ENCODE data around the gene PIGZ. TPM values are rescaled to one million over a fixed set of nuclear protein-coding genes. Genes with fewer than 3 reads are reported as not detected.

Gene PIGZ
- total RNA-seq, 2 experiments from 2014 or later, result 1.6 to 2.6 TPM

DNA sequence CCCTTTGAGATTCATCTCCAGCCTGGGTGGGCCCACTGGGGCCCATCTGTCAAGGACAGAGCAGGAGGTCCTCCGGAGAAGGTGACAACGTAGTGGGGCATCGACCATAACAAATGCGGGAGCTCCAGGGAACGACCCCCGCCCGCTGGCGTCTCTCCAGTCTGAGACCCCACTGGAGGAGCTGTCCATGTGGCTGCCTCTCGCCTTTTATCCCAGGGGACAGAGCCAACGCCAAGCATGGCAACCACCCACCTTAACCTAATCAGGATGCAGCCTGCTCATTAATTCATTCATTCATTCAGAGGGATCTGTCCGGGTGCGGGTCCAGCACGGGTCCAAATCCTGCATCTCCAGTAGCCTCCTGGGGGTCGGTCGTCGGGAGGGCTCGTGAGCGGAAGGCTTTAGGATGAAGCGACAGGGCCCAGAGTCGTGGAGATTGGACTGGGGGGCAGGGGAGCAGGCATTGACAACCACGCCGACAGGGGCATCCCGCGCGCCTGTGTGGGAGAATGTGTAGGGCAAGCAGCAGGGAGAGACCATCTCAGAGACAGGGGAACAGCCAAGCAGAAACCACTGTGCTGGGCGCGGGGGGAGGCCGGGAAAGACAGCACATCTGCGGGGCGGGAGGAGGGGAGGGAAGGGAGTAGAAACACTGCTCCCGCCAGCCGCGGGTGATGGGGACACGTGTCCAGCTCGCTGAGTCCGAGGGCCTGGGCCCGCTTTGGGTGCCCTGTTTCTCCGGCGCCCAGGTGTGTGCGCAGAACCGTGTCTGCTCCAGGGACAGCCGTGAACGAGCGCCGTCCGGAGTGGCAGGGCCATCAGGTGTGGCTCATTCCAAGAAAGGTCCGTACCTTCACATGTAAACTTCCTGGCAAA is 1.9 kb downstream of the PIGZ start:
- no peak overlapping the region for H3K27ac Mint-ChIP-seq
- H3K27me3 Mint-ChIP-seq, result peaks cover 23% of the 10 kb centered on the region
- ATAC-seq (no peak), DNase-seq (no peak)
- H3K9me3 Mint-ChIP-seq (ENCODE audit: low read depth), result no peaks in the 10 kb centered on the region
- H3K36me3 Mint-ChIP-seq, result peaks cover 10% of the 10 kb centered on the region
- peaks cover 17% of the 10 kb centered on the region for H3K4me1 Mint-ChIP-seq
- CTCF ChIA-PET, result no interaction called here
- H3K4me3 Mint-ChIP-seq, result no peak overlapping the region

DNA sequence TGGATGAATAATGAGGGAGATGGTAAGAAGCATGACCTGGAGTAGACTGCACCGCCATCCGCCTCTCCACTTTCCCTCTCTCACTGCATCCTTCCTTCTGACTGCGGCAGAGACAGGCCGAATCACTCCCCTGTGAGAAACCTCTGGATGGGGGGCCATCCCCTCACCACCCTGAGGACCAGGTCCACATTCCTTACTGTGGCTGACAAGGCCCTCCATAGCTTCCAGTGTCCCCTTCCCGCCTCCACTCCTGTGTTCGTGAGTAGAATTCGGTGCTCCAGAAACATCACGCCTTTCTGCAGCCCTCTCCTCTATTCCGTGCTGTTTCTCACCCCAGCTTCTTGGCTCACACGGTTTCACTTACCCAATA is 2.8 kb downstream of the PIGZ start:
- H3K27ac Mint-ChIP-seq, result no peak overlapping the region
- peaks cover 17% of the 10 kb centered on the region for H3K27me3 Mint-ChIP-seq
- DNase-seq (no peak), ATAC-seq (no peak)
- no peak overlapping the region for H3K4me3 Mint-ChIP-seq
- peaks cover 10% of the 10 kb centered on the region for H3K36me3 Mint-ChIP-seq
- peaks cover 17% of the 10 kb centered on the region for H3K4me1 Mint-ChIP-seq
- H3K9me3 Mint-ChIP-seq (ENCODE audit: low read depth), result no peaks in the 10 kb centered on the region
- CTCF ChIA-PET, result no interaction called here

- CTCF ChIA-PET, result no interaction called here
- peaks cover 12% of the 10 kb centered on the region for H3K27me3 Mint-ChIP-seq
- ATAC-seq (no peak), DNase-seq (no peak)
- peaks cover 14% of the 10 kb centered on the region for H3K4me1 Mint-ChIP-seq
- no peaks in the 10 kb centered on the region for H3K9me3 Mint-ChIP-seq (ENCODE audit: low read depth)
- H3K27ac Mint-ChIP-seq, result no peak overlapping the region
- H3K4me3 Mint-ChIP-seq, result no peak overlapping the region
- peaks cover 10% of the 10 kb centered on the region for H3K36me3 Mint-ChIP-seq
Measured at GRCh38 chr3:196965112-196965803, 3.4 kb downstream of the PIGZ start.

DNA sequence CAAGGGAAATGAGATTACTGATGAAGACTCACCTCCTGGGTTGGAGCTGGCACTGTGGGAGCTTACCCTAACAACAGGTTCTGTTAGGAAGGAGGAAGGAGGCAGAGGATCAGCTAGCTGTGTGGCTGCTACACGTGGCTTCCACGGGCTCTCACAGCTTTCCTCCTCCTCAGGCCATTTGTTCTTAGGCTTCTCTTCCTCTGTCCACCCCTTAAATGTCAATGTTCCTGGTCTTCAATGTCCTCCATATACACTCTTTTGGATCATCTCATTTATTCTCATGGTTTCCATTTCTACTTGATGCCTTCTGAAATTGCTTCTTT is 5.0 kb downstream of the PIGZ start:
- Mint-ChIP-seq H3K9me3 (ENCODE audit: low read depth) (no peaks in the 10 kb centered on the region), H3K36me3 (peaks cover 10% of the 10 kb centered on the region), H3K4me3 (no peak overlapping the region), H3K4me1 (peaks cover 11% of the 10 kb centered on the region), H3K27ac (no peak overlapping the region), H3K27me3 (peaks cover 9% of the 10 kb centered on the region)
- ATAC-seq (no peak), DNase-seq (no peak)
- CTCF ChIA-PET, result interaction anchor here (0.7 kb wide), 1 partner anchor 126 kb away, joined by 3 read pairs; no protein-coding TSS in a partner anchor

- peaks cover 10% of the 10 kb centered on the region for H3K36me3 Mint-ChIP-seq
Measured at GRCh38 chr3:196962930-196963630, 5.6 kb downstream of the PIGZ start.

DNA sequence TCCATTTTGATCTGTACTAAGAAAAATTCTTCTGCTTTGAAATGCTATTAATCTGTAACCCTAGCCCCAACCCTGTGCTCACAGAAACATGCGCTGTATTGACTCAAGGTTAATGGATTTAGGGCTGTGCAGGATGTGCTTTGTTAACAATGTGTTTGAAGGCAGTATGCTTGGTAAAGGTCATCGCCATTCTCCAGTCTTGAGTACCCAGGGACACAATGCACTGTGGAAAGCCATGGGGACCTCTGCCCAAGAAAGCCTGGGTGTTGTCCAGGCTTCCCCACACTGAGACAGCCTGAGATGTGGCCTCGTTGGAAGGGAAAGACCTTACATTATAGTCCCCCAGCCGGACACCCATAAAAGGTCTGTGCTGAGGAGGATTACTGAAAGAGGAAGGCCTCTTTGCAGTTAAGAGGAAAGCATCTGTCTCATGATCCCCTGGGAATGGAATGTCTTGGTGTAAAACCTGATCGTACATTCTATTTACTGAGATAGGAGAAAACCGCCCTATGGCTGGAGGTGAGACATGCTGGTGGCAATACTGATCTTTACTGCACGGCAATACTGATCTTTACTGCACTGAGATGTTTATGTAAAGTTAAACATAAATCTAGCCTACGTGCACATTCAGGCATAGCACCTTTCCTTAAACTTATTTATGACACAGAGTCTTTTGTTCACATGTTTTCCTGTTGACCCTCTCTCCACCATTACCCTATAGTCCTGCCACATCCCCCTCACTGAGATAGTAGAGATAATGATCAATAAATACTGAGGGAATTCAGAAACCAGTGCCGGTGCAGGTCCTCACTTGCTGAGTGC is 6.3 kb downstream of the PIGZ start:
- no peak for DNase-seq
- Mint-ChIP-seq H3K36me3 (peaks cover 6% of the 10 kb centered on the region), H3K4me1 (peaks cover 2% of the 10 kb centered on the region), H3K9me3 (ENCODE audit: low read depth) (no peaks in the 10 kb centered on the region), H3K27me3 (peaks cover 2% of the 10 kb centered on the region), H3K27ac (no peak overlapping the region), H3K4me3 (no peak overlapping the region)
- CTCF ChIA-PET, result no interaction called here
- no peak for ATAC-seq

More at GRCh38 chr3:196962930-196963630, 5.6 kb downstream of the PIGZ start:
- DNase-seq (no peak), ATAC-seq (no peak)
- no peak overlapping the region for H3K27ac Mint-ChIP-seq
- H3K4me3 Mint-ChIP-seq, result no peak overlapping the region
- CTCF ChIA-PET, result no interaction called here
- H3K27me3 Mint-ChIP-seq, result peaks cover 9% of the 10 kb centered on the region
- peaks cover 9% of the 10 kb centered on the region for H3K4me1 Mint-ChIP-seq
- H3K9me3 Mint-ChIP-seq (ENCODE audit: low read depth), result no peaks in the 10 kb centered on the region

DNA sequence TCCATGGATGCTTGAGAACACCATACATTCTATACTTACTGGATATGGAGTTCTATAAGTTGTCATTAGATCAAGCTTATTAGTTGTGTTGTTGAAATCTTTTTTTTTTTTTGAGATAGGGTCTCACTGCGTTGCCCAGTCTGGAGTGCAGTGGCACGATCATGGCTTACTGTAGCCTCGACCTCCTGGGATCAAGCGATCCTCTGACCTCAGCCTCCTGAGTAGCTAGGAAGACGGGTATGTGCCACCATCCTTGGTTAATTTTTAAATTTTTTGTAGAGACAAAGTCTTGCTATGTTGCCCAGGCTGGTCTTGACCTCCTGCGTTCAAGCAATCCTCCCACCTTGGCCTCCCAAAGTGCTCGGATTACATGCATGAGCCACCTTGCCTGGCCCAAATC is 13.8 kb downstream of the PIGZ start:
- Mint-ChIP-seq H3K36me3 (no peaks in the 10 kb centered on the region), H3K27me3 (peaks cover 14% of the 10 kb centered on the region), H3K4me3 (no peak overlapping the region), H3K4me1 (no peaks in the 10 kb centered on the region), H3K9me3 (ENCODE audit: low read depth) (no peaks in the 10 kb centered on the region), H3K27ac (no peak overlapping the region)
- DNase-seq (no peak), ATAC-seq (no peak)
- CTCF ChIA-PET, result interaction anchor here (0.9 to 2.2 kb wide), 3 partner anchors 12 to 76 kb away, joined by 3 to 8 read pairs (median 3); partner anchors contain the start of gene NCBP2

DNA sequence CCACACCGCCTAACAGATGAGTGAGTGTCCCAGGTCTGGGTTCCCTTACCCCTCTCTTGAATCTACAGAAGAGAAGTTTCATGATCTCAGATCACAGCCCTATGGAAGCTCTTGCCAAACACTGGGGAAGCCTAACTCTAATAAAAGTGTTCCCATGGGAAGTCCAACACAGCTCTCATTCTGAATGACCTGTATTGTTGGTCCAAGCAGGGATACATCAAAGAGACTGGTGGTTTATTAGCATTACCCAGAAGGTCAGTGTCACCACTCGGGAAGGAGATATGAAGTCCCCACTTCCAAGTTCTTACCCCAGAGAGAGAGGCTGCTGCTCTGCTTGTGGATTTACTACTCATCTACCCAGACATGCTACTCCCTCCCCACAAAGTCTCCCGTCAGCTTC is 17.3 kb downstream of the PIGZ start:
- ATAC-seq (no peak), DNase-seq (no peak)
- H3K9me3 Mint-ChIP-seq (ENCODE audit: low read depth), result no peaks in the 10 kb centered on the region
- H3K27me3 Mint-ChIP-seq, result peaks cover 9% of the 10 kb centered on the region
- CTCF ChIA-PET, result no interaction called here
- H3K27ac Mint-ChIP-seq, result no peak overlapping the region
- H3K36me3 Mint-ChIP-seq, result no peaks in the 10 kb centered on the region
- H3K4me3 Mint-ChIP-seq, result no peak overlapping the region
- no peaks in the 10 kb centered on the region for H3K4me1 Mint-ChIP-seq

DNA sequence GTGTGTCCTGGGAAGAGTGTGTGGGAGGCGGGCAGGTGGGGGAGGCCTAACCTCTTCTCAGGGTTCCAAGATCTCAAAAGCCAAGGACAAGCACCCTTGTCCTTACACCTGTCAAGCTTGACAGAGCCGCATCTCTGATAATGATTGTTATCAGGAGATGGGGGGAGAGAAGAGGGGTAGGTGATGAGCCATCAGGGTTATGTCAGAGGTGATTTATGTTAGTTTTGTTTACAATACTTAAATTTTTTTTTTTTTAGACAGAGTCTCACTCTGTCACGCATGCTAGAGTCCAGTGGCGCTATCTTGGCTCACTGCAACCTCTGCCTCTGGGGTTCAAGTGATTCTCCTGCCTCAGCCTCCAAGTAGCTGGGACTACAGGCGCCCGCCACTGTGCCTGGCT is 18.9 kb downstream of the PIGZ start:
- DNase-seq (no peak), ATAC-seq (no peak)
- Mint-ChIP-seq H3K4me3 (no peak overlapping the region), H3K27me3 (peaks cover 9% of the 10 kb centered on the region), H3K27ac (no peak overlapping the region), H3K4me1 (peaks cover 3% of the 10 kb centered on the region), H3K9me3 (ENCODE audit: low read depth) (no peaks in the 10 kb centered on the region), H3K36me3 (peaks cover 1% of the 10 kb centered on the region)
- CTCF ChIA-PET, result interaction anchor here (1.2 kb wide), 1 partner anchor 20 kb away, joined by 3 read pairs; no protein-coding TSS in a partner anchor

GRCh38 chr3:196949285-196949619 is 19.4 kb downstream of the PIGZ start:
- Mint-ChIP-seq H3K4me3 (no peak overlapping the region), H3K27ac (no peak overlapping the region), H3K9me3 (ENCODE audit: low read depth) (no peaks in the 10 kb centered on the region), H3K36me3 (peaks cover 5% of the 10 kb centered on the region), H3K4me1 (peaks cover 8% of the 10 kb centered on the region), H3K27me3 (peaks cover 6% of the 10 kb centered on the region)
- CTCF ChIA-PET, result interaction anchor here (1.2 kb wide), 1 partner anchor 20 kb away, joined by 3 read pairs; no protein-coding TSS in a partner anchor
- DNase-seq (no peak), ATAC-seq (no peak)

DNA sequence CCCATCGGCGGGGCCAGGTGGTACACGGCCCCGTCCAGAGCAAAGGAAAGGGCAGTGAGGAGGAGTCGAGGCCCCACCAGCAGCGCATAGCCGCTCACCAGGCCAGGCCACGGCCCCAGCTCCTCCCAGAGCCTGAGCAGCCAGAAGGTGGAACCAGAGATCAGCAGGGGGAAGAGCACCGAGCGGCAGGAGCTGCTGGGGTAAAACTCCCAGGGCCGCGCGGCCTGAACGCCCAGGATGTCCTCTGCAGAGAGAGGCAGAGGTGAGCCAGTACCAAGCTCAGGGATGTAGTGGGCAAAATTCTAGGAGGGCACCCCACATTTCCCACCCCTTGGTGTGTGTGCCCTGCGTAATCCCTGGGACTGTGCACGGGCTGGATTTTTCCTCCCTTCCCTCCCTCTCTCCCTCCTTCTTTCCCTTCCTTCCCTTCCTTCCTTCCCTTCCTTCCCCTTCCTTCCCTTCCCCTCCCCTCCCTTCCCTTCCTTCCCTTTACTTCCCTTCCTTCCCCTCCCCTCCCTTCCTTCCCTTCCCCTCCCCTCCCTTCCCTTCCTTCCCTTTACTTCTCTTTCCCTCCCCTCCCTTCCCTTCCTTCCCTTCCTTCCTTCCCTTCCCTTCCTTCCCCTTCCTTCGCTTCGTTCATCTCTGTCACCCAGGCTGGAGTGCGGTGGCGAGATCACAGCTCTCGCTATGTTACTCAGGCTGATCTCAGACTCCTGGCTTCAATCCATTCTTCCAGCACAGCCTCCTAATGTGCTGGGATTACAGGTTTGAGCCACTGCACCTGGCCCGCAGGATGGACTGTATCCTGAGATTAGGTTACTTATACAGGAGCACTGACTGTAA is 20.0 kb downstream of the PIGZ start:
- H3K27ac Mint-ChIP-seq, result no peak overlapping the region
- DNase-seq (no peak), ATAC-seq (no peak)
- peaks cover 13% of the 10 kb centered on the region for H3K4me1 Mint-ChIP-seq
- CTCF ChIA-PET, result no interaction called here
- H3K36me3 Mint-ChIP-seq, result peaks cover 8% of the 10 kb centered on the region
- no peak overlapping the region for H3K4me3 Mint-ChIP-seq
- no peaks in the 10 kb centered on the region for H3K9me3 Mint-ChIP-seq (ENCODE audit: low read depth)
- peaks cover 5% of the 10 kb centered on the region for H3K27me3 Mint-ChIP-seq

DNA sequence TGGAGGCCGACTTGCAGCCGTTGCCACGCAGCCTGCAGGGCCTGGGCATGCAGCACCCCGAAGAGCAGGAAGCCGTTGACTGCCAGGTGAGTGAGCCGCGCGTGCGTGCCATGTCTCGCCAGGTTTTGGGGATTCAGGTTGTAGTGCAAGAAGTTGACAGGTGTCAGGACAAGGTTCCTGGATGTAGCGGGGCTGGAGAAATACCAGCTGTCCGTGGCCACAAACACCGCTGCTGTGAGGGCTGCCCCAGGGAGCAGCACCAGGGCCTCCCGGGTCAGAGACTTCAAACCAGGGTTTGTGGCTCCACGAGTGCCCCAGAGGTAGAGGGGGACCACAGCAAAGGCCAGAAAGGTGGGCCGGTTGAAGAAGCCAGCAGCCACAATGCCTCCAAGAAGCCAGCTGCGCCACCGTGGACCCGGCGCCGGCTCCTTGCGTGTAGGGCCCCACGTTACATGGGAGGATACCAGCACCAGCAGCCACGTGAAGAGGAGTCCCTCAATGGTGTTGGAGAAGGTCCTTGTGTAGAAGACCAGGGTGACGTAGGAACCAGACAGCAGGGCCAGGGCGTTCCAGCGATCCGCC is 20.7 kb downstream of the PIGZ start:
- Mint-ChIP-seq H3K4me3 (no peak overlapping the region), H3K9me3 (ENCODE audit: low read depth) (no peaks in the 10 kb centered on the region), H3K27me3 (no peaks in the 10 kb centered on the region), H3K4me1 (peaks cover 21% of the 10 kb centered on the region), H3K27ac (no peak overlapping the region), H3K36me3 (peaks cover 8% of the 10 kb centered on the region)
- no peak for DNase-seq
- CTCF ChIA-PET, result no interaction called here
- ATAC-seq, result no peak
